GM21825 (cell line): ENCODE measurements around the gene ALG9.

ENCODE experiments used
- ATAC-seq: cut with Tn5 transposase; IDR thresholded peaks from one replicate; pipeline ENCODE4 v1.9.1; 2021; ENCODE audit warnings: mild to moderate bottlenecking, moderate library complexity; ENCODE audit not compliant: unreplicated experiment

ALG9 gene

DNA sequence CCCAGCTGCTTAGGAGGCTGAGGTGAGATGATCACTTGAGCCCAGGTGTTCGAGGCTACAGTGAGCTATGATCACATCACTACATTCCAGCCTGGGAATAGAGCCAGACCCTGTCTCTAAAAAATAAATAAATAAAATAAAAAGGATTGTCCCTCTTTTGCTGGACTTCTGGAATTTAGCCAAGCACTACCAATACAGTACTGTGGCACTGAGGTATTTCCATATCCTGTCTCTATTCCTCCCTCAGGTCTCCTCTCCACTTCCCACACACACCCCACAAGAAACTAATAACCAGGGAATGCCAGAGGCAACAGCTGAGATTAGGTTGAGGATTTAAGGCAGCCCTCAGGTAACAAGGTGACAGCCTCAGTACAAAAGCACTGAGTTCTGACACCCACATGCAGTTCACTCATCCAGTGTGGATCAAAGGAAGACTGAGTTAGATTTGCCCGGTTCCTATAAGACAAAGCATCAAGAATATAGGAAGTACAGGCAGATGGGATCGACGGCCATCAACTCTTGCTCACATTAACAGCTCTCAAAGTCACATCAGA lies 100.7 kb downstream of the ALG9 start:
- no peak for ATAC-seq

DNA sequence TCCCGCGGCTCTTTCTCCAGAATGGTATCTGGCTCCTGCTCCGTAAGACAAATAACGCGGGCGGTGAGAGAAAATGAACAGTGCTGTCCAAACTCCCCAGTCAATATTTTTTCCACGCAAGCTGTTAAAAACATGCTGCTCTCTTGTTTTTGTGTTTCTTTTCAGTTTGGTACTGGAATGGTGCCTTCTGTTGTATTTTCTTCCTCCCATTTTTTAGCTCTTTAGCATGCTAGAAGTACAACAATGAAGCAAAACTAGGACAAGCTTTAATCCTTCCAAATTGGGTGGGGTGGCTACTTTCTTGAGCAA lies 104.6 kb downstream of the ALG9 start:
- peak; percentile 11 for ATAC-seq

DNA sequence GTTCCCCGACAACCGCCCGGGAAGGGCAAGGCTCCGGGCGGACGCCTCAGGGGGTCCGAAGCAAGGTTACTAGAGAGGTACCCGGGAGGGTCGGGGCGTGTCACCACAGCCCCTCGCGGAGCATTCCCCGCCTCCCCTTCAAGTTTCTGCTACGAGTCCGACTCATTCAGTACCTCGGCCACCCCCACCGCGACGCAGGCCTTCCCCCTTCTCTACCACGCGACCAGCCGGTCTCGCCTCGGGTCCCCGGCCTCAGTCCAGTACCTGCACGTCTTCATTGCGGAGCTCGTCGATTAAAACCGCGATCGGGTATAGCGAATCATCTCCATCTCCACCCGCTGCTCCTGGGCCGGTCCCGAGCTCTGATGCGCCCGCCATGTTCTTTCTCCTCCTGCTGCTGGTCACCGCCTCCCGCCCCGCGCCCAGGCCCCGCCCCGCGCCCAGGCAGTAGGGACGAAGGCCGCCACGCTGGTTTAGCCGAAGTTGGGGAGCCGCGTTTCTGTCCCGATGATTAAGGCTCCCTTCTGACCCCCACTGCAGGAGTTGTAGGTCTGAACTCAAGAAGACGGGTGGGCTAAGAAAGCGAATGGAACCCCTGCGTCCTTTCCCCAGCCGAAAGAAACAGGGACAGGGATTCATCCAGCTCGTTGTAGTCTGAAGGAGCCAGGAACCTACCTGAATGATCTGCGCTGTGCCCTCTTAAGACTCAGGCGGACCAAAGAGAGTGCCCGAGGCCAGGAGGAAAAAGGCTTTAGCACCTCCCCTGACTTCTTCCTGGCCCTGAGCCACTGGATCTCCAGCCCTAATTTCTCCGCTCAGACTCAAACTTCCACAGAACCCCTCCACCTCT lies 105.2 kb downstream of the ALG9 start, which contains the start of gene PPP2R1B:
PPP2R1B (minus strand) TSS at position 406 of the 850 bp plus-strand sequence; CDS start at position 378, 28 bp downstream.
- ATAC-seq: peak; percentile 92

DNA sequence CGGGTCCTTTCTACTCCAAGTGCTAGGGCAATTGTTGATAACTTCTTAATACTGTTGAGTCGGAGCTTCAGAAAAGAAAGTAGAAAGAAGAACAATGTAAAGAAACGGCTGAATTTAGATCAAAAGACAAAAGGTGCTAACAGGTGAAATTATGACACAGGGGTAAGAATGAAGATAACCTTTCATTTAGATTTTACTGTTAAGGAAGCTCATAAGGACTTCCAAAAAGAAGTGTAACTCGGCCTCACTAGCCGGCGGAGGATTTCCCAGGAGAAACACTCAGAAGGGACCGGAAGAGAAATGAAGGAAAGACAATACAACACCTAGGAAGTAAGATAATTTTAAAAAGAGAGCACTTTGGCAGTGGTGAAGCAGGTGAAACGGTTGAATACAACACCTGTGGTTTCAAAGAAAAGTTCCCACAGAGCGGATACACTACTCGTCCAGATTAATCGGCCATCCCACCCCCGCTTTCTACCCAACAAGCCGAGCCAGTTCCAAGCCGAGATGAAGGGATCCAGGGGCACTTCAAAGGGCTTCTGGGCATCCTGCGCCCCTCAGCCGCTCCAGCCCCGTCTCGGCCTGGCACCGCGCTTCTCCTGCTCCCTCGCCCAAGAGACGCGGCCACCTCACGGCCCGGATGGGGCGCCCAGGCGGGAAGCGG lies 105.9 kb downstream of the ALG9 start:
- peak; percentile 34 for ATAC-seq

DNA sequence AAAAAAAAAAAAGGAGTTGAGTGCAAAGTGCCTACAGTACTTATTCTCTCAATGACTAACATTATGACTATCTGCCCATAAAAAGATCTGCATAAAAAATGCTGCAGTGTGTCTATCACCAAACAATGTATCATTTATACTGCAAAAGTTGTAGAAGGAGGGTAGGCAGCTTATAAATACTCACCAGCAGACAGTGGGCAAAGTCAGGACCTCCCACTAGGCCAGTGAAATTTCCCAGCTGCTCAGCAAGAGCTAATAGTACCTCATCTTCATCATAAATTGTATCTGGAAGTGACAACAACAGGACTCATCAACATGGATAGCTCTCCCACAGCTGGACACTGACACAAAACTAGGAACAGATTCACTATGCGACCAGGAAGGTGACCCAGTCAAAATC lies 106.8 kb downstream of the ALG9 start:
- no peak for ATAC-seq

DNA sequence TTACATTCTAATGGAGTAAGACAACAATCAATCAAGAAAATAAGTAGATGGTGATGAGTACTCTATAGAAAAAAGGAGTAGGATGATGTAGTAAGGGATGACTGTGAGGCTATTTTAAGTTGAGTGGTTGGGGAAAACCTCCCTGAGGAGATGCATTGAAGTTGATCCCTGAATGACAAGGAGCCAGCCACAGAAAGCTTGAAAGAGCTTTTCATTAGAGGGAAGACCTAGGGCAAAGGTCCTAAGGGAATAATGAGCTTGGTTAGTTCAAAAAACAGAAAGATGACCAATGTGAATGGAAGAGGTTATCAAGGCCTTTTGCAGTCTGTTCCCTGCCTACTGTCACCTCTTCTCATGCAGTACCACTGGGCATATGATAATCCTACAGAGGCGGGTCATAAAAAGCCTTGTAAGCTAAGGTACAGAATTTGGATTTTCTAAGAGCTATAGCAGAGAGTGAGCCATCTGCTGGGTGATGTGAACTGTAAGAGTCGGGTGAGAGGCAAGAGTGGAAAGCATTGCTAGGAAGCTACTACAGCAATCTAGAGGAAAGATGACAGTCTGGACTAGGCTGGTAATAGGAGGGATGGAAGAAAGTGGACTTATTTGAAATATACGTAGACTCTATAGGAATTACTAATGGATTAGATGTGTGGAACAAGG lies 108.3 kb downstream of the ALG9 start:
- ATAC-seq: no peak

DNA sequence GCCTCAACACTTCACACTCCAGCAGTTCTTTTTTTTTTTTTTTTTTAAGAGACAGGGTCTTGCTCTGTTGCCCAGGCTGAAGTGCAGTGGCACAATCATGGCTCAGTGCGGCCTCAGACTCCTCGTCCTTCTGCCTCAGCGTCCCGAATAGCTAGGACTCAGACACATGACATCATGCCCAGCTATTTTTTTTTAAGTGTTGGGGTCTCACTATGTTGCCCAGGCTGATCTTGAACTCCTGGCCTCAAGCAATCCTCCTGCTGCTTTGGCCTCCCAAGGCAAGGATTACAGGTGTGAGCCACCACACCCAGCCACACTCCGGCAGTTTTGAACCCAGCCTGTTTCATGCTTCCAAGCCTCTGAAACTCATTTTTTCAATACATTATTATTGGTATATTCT lies 108.9 kb downstream of the ALG9 start:
- ATAC-seq: no peak

DNA sequence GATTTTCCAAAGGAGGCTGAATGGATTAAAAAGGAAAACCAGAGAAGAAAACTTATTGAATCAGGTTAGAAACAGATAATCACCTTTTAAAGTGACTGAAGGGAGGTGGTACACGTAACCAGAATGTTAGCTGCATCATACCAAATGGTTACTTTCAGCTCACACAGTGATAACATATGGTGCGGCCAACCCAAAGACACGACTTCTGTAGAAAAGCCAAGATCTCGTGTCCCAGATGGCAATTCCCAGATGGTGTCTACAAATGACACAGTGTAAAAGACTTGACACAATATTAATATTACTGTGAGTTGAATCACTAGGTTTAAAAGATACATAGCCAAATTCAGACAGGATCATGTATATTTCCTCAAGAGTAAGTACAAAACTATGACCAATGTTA lies 110.3 kb downstream of the ALG9 start:
- no peak for ATAC-seq

DNA sequence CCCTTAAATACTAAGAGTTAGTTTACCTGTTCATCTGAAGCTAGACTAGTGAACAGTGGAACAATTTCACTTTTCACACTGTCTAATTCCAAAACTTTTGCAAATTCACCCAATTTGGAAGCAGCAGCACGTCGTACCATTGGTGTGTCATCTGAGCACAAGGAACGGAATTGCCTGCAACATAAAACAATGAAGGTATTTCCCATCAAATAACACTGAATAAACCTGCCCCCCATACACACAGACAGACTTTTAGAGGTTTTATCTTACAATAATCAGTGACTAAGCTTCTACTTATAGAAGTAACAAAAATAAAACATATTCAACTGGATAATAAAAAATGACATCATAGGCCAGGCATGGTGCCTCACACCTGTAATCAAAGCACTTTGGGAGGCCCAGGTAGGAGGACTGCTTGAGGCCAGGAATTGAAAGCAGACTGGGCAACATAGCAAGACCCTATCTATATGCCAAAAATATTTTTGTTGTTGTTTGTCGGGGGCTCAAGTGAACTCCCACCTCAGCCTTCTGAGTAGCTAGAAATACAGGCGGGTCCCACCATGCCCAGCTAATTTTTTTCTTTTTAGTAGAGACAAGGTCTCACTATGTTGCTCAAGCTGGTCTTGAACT lies 111.5 kb downstream of the ALG9 start:
- no peak for ATAC-seq

DNA sequence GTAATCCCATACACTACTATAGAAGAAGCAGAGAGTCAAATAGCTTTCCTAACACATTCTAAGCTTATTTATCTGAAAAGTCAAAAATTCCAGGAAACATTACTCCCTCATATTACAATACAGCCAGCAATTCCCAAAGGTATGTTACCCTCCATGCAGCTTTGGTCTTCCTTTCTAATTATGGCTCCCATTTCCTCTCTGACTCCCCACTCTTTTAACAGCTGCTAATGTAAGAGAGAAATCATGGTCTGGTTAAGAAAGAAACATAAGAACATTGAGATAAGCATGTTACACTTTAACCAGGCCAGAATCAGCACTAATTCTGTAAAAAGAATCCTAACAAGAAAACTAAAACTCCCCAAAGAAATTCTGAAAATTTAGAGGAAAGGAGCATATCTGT lies 112.0 kb downstream of the ALG9 start:
- no peak for ATAC-seq

DNA sequence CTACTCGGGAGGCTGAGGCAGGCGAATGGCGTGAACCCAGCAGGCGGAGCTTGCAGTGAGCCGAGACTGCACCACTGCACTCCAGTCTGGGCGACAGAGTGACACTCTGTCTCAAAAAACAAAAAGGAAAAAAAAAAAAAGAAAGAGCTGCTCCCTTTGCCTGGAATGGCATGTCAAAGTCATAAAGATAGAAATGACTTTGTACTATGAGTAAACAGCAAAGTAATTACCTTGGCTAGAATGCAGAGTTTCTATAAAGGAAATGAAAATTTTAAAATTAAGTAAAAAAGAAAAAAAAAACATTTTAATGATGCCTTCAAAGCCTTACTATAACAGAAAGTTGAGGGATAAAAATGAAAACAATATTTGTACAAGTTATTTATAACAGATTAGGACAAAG lies 115.3 kb downstream of the ALG9 start:
- ATAC-seq: no peak

DNA sequence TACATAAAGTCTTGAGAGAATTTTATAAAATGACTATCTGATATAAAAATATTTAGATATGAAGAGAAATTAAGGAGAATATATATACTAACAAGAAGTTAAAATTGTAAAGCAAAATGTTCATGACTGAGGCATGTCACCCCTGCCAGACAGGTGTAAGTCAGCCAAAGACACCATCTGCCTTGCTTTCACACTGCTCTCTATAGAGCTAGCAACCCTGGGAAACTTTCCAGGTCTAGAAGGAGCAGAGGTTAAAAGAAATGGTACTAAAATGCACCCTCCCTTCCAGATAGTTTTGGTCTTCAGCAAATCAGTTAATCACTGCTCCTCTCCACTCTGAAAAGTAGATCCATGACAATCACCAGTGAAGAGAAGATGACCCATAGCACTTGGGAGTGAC lies 121.7 kb downstream of the ALG9 start:
- no peak for ATAC-seq

DNA sequence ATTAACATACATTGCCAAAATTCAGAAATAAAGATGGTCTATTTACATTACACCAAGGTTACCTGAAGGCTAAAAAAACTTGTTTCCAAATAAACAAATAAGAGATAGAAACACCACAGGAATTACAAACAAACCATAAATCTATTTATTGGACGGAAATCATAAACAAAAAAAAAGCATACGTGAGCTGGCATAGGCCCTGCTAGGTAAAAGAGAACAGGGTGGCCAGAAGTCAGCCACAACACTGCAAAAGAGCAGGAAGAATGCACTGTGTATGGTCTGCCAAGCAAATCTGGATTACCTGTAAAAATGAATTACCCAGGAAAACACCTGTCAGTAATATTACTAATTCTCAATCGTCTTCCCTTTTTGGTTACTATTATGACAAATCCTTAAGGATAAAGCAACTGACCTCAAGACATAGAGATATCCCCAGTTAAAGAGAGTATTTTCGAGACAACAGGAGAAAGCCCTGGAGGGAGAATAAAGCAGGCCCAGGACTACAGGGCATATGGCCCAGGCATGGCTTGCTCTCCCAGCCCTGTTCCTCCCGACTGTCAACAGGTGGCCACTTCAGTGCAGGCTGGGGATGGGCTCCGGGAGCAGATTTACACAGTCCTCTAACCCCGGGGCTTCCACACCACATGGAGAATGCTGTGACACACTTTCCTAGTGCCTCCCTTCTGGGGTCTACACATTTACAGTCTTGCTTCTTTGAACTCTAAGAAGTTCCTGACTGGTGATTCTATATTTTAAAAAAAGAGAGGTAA lies 123.2 kb downstream of the ALG9 start:
- ATAC-seq: no peak

DNA sequence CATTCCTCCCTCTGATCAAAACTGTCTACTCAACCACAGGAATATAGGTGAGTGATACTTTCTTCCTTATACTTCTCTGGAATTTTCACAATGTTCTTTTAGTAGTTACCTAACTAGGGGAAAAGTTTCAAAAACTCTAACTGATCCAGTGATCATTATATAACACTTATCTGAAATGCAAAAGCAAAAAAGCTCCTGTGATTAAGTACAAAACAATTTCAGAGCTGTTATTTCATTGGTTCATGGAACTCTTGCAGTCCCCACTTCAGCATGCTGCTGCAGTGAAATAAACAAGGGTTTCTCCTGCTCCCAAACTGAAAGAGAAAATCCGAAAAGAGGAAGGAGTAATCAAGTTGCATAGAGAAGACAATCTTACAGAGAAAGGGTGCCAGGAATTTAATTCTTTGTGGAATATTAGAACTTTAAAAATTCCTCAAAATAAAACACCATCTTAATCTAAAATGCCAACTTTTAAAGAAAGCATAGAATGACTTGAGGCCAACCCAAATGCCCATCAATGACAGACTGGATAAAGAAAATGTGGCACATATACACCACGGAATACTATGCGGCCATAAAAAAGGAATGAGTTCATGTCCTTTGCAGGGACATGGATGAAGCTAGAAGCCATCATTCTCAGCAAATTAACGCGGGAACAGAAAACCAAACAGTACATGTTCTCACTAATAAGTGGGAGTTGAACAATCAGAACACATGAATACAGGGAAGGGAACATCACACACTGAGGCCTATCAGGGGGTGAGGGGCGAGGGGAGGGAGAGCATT lies 125.5 kb downstream of the ALG9 start:
- ATAC-seq: no peak

DNA sequence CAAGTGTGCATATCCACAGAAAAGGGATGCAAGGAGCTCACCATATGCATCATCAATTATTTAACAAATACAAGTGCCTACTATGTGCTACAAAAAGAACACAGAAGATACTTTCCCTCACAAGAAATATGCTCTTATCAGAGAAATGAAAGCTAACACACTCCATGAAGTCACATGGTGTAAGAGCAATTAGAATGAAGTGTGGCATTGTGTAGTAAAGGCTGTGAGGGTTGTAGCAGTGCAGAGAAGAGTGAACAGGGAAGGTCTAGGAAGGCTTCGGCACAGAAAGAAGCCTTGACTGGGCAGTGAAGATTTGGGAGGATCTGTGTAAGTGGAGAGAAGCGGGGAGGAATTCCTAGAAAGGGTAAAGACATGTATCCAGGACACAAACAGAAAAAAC lies 127.7 kb downstream of the ALG9 start:
- ATAC-seq: no peak

DNA sequence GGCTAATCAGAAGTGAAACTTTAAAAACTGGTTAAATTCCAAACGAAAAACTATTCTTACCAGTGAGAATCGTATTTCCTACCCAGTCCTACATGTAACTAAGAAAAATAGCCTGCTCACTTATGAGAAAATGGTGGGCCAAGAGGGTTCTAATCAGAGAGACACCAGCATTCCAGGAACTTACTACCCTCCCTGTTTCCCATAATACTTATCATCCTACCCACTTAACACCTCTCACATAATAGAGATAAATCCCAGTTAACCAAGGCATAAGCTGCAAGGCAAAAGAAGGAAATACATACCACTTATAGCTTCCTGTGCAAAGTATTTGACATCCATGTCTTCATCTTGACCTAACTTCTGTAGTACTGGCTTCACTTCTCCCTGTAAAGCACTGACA lies 129.6 kb downstream of the ALG9 start:
- no peak for ATAC-seq

DNA sequence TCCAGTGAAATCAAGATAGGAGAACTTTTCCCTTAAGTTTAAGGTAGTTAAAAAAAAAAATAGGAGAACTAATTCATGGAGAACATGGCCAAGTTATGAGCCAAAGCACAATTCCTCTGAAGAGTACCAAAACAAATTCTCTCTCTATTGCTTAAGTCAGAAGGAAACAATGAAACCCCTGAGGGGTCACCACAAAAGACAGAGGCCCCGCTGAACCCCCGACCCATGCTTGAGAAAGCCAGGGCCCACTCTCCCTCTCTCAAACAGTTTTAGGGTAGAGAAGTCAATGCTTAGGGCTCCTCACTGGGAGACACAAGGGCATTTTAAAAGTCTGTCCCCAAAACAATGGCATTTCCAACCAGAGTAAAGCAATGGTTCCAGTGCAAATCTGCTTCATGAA lies 132.1 kb downstream of the ALG9 start:
- no peak for ATAC-seq

DNA sequence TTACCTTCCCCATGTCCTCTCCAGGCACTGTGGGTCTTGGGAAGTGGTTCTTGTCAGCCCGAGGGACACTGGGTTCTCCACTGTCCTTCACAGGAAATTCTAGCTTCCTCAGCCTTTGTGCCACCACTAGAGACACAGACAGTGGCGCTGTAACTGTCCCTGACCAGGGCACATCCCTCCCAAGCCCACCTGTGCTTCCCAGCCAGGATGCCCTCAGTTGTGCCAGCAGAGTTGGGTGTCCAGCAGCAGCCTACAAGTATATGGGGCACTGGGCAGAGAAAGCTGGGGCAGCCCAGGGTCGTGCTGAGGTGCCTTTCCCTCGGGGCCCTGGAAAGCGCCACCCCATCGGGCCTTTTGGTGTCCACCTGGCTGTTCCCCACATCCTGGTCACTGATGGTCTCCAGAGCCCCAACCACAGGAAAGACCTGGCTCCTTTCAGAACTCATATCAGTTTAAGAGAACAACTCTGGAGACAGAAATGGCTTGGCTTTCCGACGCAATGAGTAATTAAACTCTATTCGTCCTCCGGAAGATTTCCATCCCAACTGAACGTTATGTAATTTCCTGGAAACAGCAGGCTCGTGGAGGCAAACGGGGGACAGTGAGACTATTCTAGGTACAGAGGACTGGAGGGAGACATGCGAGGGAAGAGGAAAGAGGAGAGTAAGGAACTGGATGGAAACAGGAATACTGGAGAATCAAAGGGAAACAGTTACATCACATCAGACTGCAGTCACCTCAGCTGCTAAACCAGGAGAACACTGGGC lies 133.8 kb downstream of the ALG9 start:
- ATAC-seq: no peak
